Hematopoietic multipotent progenitor cell treated with erythropoietin and hydrocortisone succinate and interleukin-3 and kit ligand, for 17 days (in vitro differentiated cells): ENCODE results near the gene ZNF76.
"Not testable (repeated sequence)": the region's sequence is repeated elsewhere in the genome, so short reads cannot be mapped to it uniquely, and the experiment has no call there.

Source experiments
- DNase-seq: peaks from one replicate; pipeline ENCODE4 v3.0.0-alpha.2; 2015; ENCODE audit warnings: low spot score

Gene ZNF76

DNA sequence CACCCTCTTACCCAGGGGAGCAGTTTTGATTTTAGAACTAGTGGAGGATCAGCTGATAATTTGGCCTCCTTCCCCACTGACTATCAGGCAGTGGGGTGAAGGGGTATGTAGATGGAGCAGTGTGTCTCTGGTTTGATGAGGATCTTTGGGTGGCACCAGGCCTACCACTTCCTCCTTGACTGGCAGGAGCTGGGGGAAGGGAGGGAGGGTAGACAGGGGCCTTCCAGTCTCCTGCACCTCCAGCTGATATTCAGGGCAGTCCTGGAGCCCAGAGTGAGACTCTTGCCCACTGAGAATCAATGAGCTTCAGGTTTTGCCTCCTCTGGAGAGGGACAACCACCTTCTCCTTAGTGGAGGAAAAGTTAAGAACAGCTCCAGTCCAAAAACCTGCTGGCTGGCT lies 41.3 kb downstream of the ZNF76 start:
- DNase-seq = no peak

DNA sequence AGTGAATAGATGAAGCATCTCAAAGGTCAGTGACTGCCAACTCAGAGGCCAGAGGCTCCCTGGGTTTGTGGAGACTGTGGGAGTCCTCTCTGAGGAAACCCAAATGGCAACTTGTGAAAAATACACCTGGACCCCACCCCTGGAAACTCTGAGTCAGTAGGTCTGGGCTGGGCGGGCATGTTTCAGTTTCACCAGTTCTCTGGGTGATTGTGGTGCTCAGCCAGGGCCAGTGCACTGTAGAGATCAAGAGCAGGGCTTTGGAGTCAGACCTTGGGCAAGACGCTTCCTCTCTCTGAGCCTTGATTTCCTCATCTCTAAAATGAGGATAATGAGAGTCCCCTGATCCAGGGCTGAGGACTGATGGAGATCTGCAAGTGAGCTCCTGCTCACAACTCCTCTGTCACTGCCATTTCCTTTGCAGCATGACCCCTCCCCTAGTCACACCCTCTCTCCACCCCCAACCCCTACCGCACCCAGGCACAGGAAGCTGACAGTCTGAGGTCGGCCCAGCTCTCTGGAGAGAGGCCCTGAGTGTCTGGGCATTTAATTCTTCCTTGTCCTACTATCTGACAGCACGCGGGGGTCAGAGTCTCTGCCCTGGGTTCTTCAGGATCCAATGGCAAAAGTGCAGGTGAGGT lies 43.2 kb downstream of the ZNF76 start:
- no peak for DNase-seq

DNA sequence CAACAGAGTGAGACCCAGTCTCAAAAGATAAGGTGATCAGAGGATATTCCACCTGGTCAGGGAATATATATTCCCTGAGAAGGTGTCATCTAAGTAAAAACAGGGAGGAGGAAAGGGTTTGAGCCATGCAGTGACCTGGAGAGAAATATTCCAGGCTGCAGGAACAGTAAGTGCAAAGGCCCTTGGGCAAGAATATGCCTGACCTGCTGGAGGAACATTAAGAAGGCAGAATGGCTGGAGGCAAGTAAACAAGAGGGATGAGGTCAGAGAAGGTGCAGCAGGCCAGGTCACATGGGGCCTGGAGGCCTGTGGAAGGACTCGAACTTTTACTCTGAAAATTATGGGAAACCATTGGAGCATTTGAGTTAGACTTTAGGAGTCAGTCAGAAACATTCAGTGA lies 44.8 kb downstream of the ZNF76 start:
- DNase-seq = no peak

DNA sequence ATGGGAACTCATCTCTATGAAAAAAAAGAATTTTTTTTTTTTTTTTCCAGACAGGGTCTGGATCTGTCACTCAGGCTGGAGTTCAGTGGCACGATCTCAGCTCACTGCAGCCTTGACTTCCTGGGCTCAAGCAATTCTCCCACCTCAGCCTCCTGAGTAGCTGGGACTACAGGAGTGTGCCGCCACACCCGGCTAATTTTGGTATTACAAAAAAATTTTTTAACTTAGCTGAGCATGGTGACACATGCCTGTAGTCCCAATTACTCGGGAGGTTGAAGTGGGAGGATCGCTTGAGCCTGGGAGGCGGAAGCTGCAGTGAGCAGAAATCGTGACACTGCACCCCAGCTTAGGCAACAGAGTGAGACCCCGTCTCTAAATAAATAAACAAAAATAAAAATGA lies 45.6 kb downstream of the ZNF76 start:
- DNase-seq = no peak

DNA sequence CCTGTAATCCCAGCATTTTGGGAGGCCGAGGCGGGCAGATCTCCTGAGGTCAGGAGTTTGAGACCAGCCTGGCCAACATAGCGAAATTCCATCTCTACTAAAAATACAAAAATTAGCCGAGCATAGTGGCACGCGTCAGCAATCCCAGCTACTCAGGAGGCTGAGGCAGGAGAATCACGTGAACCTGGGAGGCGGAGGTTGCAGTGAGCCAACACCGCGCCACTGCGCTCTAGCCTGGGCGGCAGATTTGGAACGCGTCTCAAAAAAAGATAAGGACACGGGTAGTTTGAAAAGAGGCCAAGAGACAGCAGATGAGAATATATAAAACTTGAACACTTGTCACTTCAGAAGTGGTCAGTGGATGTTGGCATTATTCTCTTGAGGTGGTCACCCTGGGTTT lies 47.6 kb downstream of the ZNF76 start:
- not testable (repeated sequence) for DNase-seq

DNA sequence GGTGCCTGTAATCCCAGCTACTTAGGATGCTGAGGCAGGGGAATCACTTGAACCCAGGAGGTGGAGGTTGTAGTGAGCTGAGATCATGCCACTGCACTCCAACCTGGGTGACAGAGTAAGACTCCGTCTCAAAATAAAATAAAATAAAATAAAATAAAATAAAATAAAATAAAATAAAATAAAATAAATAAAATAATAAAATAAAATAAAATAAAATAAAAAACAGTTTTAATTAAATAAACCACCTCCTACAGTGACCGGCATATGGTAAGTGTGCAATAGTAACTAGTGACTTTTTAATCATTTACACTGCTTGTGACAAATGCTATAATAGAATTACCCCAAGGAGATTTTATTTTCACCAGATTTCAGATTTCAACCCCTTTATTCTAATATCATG lies 49.0 kb downstream of the ZNF76 start:
- not testable (repeated sequence) for DNase-seq

DNA sequence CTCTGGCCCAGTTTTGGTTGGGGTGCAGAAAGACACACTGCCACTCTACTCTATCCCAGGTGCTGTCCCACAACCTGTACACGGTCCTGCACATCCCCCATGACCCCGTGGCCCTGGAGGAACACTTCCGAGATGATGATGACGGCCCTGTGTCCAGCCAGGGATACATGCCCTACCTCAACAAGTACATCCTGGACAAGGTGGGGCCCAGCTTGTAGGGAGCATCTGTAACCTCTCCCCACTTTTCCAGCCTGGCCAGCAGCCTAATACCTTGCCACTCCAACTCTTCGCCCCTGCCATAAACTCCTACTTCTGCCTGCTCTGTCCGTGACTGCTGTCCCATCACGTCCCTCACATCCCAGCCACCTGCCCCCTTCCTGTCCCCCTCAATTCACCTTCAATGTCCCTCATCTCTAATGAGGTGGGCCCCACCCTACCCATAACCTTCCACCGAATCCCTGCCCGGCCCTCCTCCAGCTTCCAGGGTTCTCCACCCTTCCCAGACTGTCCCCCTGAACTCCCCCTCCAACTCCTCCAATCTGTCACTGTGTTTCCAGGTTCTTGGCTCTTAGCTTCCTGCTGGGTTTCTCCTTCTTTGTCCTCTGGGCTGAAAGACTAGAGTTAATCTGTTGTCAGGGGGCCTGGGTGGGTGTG lies 50.2 kb downstream of the ZNF76 start:
- no peak for DNase-seq

DNA sequence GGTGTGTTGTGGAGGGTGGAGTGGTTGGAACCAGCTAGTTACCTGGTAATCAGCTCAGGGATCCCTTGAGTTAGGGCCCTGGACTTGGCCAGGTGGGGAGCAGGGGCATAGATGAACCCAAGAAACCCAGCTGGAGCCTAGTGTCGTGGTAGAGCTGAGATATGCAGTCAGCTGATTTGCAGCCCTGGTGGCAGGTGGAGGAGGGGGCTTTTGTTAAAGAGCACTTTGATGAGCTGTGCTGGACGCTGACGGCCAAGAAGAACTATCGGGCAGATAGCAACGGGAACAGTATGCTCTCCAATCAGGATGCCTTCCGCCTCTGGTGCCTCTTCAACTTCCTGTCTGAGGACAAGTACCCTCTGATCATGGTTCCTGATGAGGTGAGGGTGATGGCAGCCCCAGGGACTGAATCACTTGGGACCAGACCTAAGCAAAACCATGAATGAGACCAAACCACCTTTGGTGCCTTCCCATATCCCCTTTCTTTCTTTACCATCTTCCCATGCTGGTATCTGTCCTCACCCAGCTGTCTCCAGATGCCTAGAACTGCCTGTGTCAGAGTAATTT lies 50.8 kb downstream of the ZNF76 start:
- no peak for DNase-seq

DNA sequence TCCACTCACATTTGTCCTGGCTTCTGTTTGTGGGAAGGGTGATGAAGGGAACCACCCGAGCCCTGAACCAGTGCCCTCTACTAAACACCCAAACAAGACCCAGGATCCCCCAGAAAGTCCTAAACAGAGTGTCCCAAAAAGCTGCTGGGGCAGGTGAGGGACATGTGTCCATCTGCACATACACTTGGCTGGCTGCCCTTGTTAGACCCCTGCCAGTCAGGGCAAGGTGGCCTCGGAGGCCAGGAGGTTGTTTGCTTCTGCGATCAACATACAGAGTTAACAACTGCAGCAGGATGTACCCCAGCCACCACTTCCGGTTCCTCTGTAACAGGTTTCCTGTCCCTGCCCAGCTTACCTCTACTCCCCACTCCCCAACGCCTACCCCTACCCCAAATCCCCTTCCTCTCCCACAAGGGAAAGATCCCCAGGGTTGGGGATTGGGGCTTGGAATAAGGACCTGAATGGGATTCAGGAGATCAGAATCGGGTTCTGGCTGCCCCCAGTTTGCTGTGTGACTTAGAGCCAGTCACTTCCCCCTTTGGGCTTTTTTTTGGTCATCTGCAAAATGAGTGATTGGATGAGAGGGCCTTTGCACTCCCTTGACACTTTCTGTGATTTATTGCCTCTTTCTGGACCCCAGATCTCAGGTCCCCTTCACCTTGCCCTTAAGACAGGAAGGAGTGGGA lies 52.0 kb downstream of the ZNF76 start:
- DNase-seq = no peak

DNA sequence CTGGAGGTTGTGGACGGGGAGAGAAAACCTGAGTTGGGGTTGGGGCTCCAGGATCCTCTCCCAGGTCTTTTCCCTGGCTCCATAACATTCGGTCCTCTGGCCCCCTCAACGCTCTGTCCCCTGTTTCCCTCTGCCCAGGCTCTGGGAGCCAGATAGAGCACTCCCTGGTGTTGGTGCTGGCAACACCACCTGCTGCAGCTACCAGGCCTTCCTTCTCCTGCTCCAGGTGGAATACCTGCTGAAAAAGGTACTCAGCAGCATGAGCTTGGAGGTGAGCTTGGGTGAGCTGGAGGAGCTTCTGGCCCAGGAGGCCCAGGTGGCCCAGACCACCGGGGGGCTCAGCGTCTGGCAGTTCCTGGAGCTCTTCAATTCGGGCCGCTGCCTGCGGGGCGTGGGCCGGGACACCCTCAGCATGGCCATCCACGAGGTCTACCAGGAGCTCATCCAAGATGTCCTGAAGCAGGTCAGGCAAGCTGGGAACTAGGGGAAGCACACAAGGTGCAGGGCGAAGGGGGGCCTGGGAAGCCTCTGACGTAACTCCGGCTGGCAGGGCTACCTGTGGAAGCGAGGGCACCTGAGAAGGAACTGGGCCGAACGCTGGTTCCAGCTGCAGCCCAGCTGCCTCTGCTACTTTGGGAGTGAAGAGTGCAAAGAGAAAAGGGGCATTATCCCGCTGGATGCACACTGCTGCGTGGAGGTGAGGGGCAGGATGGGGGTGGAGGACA lies 52.7 kb downstream of the ZNF76 start:
- DNase-seq = no peak

DNA sequence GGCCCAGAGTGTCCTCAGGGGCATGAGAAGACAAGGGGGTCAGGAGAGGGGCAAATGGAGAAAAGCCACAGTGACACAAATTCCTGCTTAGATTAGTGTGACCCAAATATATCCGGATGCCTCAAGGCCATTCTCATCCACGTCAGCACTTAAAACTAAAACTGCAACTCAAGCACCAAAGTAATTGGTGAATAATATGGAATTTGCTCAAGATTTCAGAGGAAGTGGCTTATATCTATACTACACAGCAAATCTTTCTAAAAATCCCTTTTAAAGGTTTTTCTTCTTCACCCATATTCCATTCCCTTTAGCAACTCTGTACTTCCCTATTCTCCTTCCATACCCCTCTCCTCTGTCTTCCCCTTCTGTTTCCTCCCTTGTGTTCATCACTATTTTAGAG lies 53.3 kb downstream of the ZNF76 start:
- DNase-seq = no peak

DNA sequence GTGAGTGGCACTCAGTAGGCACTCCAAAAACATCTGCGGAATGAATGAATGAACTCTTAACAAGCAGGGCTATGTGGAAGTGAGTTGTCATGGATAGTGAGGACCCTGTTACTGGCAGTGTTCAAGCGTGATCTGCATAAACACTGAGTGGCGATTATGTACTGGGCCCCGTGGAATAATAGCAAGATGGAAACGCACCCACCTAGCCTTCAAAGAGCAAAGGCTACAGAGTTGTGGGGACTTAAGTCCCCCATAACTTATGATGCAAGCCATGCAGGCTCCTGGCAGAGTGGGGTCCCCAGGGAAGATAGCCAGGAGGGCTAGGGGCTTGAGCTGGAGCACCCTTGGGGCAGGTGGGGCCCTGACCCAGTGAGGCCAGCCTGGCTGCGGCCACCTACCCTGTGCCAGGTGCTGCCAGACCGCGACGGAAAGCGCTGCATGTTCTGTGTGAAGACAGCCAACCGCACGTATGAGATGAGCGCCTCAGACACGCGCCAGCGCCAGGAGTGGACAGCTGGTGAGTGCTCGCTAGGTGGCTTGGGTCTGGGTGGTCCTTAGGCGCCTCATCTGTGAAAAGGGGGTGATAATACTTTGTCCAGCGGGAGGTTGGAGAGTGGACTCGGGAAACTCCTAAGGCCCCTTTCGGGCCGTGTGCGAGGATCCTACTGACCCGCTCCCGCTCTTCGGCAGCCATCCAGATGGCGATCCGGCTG lies 58.1 kb downstream of the ZNF76 start:
- no peak for DNase-seq

DNA sequence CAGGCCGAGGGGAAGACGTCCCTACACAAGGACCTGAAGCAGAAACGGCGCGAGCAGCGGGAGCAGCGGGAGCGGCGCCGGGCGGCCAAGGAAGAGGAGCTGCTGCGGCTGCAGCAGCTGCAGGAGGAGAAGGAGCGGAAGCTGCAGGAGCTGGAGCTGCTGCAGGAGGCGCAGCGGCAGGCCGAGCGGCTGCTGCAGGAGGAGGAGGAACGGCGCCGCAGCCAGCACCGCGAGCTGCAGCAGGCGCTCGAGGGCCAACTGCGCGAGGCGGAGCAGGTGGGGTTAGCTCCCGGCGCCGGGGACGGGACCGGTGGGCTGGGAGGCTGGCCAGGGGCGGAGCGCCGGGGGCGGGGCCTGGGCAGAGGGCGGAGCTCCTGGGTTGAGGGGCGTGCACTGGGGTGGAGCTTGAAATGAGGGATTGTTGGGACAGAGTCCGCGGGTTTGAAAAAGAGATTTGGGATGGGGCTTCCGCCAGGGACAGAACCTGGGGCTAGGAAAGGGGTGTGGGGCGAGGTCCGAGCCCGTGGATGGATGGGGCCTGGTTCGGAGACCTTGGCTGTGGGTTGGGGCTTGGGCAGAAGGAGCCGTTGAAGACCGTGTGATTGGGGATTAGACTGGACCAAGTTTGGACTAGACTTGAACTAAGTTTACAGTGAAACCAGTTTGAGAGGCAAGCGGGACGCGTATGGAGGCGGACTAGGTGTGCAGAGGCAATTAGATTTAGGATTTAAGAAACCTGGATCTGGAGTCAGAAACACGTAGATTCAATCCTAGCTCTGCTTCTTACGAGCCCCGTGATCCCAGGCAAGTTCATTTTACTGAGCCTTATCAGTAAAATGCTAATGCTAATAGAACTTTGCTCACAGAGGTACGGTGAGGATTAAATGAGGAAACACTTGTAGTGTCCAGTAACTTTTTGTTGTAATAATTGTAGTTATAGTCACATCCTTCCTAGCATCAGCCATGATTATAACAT lies 58.9 kb downstream of the ZNF76 start:
- no peak for DNase-seq

DNA sequence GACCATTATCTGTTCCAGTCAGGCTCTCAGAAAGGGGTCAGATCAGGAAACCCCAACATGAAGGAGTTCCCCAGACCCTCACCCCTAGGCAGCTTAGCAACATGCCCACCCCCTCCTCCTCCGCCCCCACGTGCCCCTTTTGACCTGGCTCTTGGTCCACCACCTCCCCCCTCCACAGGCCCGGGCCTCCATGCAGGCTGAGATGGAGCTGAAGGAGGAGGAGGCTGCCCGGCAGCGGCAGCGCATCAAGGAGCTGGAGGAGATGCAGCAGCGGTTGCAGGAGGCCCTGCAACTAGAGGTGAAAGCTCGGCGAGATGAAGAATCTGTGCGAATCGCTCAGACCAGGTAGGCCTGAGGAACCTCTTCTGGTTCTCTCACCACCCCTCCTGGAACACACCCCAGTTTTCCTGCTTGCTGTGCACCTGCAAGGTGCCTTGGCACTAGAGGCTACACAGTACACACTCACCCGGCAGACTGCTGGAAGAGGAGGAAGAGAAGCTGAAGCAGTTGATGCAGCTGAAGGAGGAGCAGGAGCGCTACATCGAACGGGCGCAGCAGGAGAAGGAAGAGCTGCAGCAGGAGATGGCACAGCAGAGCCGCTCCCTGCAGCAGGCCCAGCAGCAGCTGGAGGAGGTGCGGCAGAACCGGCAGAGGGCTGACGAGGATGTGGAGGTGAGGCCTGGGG lies 60.0 kb downstream of the ZNF76 start:
- DNase-seq = no peak

DNA sequence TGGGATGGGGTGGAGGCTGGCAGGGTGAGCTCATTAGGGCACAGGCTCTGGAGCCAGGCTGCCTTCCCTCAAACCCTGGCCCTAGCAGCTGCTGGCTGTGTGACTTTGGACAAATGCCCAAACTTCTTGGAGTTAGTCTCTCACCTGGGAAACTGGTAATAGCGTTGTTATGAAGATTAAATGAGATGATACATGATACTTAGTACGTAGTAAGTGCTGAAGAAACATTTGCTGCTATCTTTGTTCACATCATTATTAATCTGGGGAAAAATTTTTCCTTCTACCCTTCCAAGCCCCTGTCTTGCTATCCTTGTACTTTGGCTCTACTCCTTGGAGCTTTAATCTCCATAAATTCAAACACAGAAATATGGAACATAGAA lies 60.5 kb downstream of the ZNF76 start:
- no peak for DNase-seq

DNA sequence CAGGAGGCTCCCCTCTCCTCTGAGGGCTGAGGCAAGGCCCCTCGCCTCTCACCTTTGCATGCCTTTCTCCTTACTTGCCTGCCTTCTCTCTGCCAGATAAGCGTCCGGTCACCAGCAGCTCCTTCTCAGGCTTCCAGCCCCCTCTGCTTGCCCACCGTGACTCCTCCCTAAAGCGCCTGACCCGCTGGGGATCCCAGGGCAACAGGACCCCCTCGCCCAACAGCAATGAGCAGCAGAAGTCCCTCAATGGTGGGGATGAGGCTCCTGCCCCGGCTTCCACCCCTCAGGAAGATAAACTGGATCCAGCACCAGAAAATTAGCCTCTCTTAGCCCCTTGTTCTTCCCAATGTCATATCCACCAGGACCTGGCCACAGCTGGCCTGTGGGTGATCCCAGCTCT lies 61.6 kb downstream of the ZNF76 start:
- DNase-seq = no peak

DNA sequence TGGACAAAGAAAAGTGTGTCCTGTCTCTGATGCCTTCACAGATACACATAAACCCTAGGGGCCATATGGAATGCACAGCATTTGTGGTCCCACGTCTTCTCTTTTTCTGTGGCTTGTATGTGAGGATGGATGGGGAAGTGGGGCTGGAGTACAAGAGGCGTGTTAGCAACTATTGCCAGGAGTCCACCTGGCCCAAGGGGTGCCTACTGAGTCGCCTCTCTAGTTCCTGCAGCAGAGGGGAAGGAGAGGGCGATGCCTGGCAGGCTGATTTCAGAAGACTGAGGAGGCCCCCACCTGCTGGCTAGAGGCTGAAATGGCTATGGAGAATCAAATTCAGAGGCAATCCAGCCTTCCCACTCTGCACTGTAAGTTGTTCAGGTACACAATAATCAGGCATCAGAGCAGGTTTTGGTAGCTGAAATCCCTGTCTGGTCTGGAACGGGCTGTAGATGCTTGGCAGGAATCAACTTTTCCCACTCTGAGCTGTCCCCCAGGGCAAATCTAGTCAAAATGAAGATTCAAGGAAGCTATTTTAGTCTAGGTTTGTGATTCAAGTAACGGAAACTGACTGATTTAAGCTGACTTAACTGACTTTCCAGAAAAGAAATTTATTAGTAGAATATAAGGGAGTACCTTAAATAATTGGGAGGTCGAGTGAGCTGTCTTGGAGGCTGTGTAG lies 68.0 kb downstream of the ZNF76 start:
- DNase-seq = no peak

DNA sequence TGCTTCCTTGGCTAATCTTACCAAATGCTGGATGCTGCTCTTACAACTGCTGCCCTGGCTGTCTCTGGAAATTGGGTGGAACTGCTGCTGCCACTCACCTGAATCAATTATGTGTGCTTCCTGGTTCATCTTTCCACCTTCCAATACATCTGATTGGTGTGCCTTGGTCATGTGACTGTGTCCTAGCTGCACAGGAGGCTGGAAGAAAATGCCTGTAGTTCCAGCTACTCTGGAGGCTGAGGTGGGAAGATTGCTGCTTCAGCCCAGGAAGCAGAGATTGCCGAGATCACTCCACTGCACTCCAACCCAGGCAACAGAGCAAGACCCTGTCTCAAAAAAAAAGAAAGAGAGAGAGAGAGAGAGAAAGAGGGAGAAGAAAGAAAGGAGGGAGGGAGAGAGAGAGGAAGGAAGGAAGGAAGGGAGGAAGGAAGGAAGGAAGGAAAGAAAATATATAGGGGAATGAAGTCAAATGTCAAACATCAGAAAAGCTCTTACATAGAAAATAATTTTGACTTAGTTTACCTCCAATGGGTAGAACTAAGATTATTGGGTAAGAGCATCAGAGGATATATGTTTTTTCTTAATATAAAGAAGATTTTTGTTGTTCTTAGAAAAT lies 68.7 kb downstream of the ZNF76 start:
- DNase-seq = no peak

DNA sequence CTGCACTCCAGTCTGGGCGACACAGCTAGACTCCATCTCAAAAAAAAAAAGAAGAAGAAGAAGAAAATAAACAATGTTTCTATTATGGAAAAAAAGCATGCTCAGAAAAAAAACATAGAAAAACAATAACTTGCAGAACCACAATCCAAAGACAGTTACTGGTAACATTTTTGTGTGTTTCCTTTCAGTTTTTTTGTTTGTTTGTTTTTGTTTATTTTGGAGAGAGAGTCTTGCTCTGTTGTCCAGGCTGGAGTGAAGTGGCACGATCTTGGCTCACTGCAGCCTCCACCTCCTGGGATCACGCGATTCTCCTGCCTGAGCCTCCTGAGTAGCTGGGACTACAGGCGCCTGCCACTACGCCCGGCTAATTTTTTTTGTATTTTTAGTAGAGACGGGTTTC lies 69.4 kb downstream of the ZNF76 start:
- DNase-seq = not testable (repeated sequence)
